NCI-H2081 treated with DMSO at 0.1 percent for 48 hours (cell line): Measurements from ENCODE around the gene BORCS5.

Experiments used
- DNase-seq: peaks from one replicate; lab custom pipeline; 2025; lab: John Stamatoyannopoulos, UW

Gene BORCS5

DNA sequence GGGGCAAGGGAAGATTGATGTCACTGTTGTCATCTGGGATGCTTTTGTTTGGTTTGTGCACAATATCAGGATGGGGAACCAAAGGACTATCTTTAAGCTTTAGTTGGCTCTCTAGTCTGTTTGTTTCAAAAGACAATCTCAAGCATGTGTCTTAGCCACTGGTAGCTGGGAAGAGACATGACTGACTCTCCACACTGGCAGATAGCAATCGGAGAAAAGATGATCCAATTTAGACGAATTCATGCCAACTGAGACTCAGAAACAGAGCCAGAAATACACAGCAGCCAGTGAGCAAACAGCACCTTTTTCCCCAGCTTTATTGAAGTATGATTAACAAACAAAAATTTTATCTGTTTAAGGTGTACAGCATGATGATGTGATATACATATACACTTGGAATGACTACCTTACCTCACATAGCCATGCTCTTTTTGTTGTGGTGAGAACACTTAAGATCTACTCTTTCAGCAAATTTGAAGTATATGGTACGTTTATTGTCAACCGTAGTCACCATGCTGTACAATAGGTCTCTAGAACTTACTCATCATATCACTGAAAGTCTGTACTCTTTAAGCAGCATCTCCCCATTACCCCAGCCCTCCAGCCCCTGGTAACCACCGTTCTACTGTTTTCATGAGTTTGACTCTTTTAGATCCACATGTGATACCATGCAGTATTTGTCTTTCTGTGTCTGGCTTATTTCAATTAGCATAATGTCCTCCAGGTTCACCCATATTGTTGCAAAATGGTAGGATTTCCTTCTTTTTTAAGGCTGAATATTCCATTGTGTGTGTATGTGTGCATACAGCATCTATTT is 155.2 kb downstream of the BORCS5 start:
- DNase-seq = no peak

DNA sequence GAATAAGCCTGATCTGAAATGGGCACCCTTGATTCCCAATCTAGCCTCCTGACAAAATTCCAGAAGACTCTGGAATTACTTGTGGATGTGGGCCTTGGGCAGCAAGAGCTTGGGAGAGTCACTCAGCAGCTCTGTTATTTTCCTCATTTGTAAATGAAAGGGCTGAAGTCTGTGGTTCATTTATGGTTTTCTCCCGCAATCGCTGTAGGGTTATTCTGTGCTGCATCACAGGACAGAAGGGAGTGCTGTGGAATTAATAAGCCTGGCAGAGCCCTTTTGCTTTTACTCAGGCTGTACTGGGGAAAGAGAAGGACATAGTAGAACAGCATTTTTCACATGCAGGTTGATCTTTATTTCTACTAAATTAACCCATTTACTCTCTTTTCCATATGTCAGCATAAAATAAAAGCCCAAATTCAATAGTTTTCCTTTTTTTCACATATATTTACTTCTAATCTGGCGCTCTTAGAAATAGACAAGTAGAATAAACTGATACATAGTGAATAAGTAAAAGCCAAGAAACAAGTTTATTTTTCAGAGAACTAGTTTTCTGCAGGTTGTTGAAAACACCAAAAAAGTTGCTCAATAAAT is 156.6 kb downstream of the BORCS5 start:
- no peak for DNase-seq

DNA sequence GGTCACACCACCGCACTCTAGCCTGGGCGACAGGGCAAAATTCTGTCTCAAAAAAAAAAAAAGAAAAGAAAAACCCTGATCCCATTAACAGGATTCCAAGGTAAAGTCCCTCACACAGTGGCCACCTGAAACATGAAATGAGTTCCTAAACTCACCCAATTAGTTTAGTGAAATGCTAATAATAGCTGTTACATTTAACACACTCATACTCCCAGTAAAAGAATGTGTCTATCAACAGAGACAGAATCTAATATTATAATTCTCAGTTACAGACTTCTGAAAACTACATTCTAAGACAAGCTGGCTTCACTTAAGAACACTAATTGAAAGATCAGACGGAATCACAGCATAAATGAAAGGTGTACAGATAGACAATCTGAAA is 161.6 kb downstream of the BORCS5 start:
- DNase-seq = no peak

DNA sequence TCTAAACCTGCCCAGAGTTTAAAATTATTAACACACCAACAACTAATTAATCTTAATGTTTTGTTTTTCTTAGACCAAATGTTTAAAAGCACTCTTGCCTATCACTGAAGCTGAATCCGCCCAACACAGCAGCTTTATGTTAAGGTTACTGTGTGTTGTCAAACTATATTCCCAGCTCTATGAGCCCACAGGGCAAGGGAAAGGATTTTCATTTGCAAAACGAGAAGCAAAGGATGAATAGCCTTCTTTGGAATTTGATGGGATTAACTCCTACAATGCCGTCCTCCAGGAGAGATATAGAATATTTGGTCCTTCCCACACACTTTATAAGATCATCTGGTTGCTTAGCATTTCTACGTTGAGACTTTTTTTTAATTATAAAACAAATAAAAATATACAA is 162.0 kb downstream of the BORCS5 start:
- DNase-seq = no peak
